HG02943 (cell line): ENCODE results near the gene MDFIC.
A peak's percentile ranks its signal among the peaks of the same experiment; 100 is the strongest.

ENCODE experiments used
- ATAC-seq: cut with Tn5 transposase; IDR thresholded peaks from one replicate; pipeline ENCODE4 v1.9.1; 2021; ENCODE audit warnings: mild to moderate bottlenecking, low read depth, moderate library complexity; ENCODE audit not compliant: unreplicated experiment

Gene MDFIC

DNA sequence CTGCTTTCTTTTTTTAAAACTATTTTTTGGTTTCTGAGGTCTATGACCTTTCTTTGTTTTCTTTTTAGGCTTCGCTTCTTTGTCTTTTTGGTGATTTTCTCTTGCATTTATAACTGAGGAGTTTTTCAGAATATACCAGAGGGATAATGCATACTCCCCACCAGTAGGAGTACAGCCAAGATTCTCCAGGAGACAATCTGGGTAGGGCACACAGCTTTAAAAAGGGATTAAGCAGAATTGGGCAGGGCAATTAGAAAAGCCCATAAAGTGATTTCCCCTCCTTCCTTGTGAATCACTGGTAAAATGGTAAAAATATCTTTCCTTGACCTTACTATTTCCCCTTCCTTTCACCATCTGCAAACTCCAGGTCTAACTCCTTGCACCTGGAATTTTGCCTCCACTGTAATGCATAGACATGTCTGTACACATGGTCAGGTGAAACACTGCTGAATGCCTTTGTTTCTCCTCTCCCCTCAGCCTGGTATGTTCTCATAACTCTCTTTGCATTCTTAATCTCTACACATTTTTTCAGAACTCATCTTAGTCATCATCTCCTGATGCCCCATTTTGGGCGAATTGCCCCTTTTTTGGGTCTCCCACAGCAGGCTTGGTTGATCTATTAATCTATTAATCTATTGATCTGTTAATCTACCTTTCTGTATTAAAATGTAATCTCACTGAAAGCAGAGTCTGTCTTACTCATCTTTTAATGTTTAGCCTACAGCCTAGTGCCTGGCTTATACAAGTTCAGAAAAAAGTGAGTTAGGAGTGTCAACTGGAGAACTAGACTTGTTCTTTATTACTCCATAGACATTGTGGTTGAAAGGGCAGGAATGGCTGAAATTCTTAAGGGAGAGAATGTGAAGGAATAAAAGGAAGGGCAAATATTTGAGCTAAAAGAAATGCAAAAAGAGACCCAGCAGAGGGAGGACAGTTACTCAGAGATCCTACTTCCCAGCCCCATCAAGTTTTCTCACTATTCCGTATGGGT, 64.6 kb downstream of the MDFIC start:
- ATAC-seq, result no peak

DNA sequence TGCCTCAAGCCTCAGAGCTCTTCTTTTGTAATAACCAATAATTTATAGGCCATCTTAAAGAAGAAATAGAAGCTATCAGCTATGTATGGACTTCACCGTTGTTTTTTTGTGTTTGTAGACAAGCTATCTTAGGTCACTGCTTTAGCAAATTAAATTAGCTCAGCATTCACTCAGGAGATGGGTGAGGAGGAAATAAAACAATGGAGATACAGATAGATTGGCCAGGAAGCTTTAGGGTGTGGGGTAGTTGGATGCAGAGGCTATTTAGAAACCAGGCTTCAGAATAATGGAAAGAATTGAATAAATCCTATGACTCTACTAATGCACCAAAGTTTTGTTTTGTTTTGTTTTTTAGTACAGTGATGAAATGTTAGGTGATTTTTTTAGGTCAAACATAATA, 66.1 kb downstream of the MDFIC start:
- ATAC-seq, result no peak

DNA sequence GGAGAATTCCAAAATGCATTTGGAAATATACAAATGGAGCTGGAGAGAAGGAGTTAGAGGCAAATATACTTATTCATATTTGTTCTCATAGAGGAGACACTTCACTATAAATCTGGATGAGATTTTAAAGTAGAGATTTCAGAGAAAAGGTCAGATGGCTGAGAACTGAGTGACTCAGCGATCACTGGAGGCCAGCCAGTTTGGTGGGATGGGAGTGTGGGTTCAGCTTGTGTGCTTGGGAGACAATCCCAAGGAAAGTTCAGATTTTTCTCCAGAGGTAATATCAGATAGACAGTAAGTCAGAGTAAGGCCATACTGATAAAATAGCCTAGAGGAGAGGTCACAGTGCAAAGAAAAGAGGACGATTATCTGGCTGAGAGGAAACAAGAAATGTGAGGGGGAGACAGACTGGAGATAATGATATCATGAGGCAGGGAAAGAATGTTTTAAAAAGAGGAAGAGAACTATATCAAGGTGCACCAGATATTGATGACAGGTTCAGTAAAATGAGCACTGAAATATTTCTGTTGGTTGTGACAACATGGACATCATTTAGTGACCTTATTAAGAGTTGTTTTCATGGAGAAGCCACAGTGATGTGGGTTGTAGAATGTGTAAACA, 67.0 kb downstream of the MDFIC start:
- no peak for ATAC-seq

DNA sequence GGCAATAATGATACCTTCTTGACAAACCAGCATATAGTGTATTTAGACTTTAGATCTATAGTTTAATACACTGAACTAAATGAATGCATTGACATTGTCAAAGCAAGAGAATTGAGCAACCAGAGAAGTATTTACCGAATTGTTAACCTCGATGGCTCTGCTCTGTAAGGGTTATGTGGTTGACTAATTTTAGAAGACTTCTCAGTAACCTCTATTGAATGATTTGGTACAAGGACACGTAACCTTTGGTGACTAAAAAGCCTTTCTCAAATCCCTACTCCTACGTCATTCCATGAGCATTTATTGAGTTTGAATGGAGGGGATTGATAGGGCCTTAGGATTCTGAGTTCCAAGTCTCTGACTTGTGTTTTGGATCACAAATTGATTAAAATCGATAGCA, 67.6 kb downstream of the MDFIC start:
- ATAC-seq, result no peak

DNA sequence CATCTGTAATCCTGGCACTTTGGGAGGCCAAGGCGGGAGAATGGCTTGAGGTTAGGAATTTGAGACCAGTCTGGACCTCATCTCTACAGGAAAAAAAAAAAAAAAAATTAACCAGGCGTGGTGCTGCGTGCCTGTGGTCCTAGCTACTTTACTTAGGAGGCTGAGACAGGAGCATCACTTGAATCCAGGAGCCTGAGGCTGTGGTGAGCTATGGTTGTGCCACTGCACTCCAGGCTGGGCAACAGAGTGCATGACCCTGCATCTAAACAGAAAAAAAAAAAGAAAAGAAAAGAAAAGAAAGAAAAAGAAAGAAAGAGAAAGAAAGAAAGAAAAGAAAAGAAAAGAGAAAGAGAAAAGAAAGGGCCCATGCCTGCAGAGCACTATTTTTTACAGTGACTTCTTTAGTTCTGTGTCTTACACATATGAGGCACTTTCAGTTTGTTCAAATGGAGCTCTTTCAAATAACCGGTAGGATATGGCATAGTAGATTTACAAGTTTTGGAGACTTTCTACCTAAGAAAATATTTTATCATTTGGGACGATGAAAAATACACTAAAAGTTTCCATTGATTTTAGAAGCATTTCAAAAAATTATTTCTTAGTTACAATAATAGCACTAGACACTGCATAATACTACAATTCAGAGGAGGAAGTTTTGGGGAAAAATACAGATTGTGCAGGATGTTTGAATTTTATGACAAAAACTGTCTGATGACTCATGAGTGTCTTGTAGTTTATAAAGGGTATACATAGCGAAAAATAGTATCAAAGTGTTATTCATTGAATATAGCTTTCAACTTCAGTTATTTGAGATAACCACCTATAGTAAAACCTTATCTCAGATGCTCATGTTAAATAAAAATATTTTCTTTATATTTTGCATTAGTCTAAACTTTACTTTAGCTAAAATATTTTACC, 75.9 kb downstream of the MDFIC start:
- ATAC-seq, result no peak

DNA sequence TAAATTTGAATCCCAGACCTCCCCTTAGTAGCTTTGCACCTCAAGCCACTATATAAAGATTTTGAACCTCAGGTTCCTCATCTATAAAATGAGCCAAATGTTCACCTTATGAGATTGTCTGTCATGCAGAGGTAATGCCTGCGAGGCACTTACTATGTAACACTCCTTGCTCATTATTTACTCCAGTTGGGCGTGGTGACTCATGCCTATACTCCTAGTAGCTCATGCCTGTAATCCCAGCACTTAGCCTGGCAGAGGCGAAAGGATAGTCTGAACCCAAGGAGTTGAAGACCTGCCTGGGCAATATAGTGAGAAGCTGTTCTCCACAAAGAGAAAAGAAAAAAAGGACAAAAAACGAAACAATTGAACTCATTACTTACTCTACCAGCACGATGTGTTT, 82.2 kb downstream of the MDFIC start:
- no peak for ATAC-seq

DNA sequence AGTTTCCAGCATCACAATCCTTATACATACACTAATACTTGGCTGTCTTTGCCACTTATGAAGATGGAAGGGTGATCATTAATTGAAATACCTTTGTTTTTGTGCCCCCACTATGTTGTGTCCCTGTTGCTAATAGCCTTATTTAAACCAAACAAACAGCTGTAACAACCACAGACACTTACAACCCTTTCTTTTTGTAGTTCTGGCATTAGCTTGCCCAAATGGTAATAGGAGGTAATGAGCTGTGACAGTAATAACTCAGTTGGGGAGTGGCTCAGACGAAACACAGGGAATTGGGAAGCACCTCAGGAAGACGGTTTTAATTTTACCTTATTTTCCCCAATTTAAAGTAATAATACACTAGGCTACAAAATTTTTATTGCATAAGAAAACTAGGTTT, 83.4 kb downstream of the MDFIC start:
- no peak for ATAC-seq

DNA sequence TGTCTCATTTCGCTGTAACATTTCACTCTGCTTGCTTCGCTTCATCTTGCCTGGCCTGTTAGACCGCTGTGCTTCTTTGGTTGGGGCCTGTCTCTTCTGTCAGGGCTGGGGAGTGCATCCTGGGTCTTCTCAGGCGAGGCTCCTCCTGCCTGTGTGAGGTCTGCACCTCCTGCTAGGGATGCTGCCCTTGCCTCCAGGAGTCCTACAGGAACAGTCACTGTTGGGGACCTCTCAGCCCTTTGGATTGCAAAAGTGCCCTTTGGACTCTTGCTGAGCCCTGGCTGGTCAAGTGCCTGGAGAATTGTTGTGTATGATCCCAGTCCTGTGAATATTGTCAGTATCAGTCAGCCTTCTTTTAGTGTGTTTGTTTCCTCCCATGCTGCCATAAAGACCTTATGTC, 84.1 kb downstream of the MDFIC start:
- no peak for ATAC-seq

DNA sequence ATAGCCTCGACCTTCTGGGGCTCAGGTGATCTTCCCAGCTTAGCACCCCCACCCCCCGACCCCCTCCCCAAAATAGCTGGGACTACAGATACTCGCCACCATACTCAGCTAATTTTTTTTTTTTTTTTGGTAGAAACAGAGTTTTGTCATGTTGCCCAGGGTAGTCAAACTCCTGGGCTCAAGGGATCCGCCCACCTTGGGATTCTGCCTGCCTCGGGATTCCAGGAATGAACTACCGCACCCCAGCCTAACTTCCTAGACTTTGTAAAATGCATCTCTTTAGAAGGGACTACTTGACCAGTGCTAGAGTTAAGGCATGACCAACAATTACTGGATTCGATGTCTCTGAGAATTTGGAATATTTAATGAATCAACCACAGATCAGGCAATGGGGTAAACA, 85.9 kb downstream of the MDFIC start:
- ATAC-seq, result no peak

DNA sequence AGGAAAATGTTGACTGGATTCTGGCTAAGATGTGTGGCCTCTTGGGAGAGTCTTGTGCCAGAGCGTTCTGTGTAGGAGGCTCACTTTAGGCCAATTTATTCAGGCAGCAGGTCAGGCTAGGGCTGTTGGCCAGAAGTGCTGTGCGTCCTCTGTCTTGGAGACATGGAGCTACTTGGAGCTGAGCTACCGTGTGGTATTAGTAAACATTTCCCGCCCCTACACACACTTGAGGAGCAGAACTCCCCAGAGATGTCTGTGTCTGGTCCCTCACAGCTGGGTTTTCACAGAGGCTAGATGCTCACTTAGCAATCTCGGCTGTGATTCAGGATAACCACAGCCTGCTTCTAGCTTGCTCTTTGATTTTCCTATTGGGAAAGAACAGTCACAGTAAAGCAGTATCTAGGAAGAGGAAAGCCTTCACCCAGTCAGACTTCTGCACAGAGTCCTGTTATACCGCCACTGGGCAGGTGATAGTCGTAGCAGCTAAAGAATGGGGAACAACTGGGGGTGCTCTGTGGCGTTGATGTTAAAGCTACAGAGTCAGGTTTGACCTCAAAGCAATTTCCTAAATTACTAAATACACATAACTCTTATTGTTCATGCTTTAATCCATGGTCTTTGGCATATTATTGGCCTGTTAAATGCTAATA, 86.7 kb downstream of the MDFIC start:
- peak; percentile 55 for ATAC-seq

DNA sequence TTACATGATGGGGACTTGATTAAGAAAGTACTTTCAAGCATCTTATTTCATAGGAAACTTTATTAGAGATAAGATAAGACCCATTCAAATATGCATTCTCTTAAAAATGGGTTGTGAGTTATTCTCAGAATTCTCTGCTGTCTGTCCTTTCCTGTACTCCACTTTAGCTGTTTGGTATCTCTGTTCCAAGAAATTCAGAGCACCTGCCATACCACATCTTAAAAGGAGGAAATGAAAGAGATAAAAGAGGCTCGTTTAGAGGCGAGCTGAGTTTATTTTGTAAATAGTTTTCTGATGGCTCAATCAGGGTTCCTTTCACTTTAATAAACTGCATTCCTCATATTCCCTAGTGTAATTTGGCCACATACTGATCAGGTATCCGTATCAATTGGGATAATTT, 87.2 kb downstream of the MDFIC start:
- ATAC-seq, result peak; percentile 66

DNA sequence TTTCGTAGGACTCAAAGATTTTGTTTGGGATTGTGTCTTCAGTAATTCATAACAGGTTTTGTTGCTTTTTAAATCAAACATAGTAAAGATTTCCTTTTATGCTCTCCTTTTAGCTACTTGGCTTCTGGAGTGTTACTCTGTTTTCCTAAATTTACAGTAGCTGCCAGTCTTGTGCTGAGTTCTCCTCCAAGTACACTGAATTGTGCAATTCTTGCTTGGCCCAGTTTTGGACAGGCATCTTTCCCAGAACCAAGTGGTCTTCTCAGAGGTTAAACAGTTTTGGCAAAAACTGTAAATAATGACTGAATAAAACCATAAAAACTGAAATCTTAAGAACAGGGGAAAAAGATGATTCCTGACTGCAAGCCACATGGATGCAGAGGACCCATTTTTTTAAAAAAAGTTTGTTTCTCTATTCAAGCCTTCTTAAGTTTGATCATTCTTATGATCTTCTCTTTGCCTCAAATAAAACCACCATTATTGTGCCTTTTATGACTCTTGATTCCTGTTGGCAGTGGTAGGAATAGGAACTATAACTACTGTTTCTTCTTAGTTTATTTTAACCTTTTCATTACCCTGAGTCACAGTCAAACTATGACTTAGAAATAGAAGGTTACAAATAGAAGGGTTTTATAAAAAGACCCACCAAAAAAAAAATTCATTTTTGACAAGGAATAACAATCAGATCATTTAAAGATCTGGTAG, 88.0 kb downstream of the MDFIC start:
- ATAC-seq, result no peak

DNA sequence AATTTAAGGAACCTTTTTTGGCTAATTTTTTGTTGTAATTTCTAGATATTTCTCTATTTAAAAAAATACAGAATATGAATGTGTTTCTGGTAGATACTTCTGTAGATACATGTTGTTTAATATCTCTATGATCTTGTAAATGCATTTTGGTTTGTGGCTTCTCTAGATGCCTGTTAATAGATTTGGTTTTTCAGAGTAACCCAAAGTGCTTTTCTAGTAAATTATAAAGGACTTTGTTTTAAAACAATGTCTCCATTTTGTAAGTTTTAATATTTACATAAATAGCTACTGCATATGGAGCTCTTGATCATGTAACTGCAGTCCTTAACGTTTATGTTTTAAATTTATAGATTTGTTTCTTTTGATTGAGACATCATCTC, 88.5 kb downstream of the MDFIC start:
- no peak for ATAC-seq

DNA sequence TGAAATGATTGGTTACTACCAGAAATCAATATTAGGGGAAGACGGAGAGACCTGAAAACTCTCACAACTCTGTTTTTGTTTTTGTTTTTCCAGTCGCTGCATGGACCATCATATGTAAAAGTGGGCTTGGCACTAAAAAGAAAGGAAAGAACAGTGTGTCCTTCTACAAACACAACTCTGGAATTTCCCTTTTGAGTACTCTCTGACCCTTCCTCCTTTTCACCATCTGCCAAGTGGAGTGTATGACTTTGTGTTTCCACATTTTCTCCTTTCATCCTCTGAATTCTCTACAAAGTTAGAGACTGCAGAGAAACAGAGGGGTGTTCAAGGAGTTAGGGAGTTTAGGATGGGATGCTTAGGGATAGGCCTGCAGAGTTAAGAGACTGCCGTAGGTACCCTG, 92.0 kb downstream of the MDFIC start:
- ATAC-seq, result no peak

DNA sequence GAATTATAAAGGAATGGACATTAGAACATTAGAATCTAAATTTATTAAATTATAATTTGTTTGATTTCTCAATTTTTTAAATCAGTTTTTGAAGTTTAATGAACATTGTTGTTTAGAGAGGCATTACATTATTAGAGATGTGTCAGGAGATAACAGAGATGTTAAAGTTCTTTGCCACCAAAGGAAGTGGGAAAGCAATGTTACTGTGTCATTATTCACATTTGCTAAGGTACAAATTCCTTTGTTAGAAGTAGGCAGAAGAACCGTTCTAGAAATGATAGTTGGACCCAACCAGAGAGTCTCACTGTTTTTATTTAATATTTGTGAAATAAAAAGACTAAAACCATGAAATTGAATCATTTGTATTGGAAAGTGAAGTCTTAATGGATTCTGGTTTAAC, 92.9 kb downstream of the MDFIC start:
- no peak for ATAC-seq

DNA sequence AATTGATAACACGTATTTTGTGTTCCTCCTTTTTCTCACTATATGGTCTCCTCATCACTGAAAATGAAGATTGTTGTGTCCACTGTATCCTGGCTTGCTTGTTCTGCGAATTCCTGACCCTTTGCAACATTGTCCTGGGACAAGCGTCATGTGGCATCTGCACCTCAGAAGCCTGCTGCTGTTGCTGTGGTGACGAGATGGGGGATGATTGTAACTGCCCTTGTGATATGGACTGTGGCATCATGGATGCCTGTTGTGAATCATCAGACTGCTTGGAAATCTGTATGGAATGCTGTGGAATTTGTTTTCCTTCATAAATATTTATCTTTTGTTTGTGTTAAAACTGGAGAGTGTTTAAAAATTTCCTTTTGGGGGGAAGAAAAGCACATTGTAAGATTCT, 93.7 kb downstream of the MDFIC start:
- no peak for ATAC-seq

DNA sequence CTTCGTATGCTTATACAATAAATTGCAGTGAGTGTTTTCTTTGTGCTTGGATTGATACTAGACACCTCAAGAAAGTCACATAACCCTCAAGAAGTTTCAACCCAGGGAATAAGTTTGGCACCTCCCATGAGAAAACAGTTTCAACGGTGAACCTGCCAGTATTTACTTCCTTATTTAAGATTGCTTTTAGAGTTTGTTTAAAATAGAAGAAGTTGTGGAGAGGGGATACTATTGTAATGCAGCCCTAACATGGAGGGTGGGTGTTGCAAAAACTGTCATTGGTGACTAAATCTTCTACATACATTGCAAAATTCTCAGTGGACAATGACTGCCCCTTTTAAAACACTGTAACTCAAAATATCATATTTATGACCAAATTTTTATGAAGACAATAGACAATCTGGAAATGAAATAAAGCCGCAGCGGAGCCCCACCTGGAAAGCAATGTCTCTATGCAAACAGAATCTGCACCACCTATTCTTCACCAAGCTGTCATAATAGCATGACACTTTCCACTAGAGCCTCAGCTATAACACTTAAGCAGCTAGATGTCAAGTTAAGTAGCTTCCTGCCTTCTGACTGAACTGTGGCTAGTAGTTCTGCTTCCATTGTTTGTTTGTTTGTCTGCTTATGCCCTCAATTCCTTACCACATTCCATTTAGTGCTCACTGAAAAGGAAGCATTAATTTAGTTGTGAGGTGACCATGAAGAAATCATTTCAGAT, 98.2 kb downstream of the MDFIC start:
- ATAC-seq, result no peak

DNA sequence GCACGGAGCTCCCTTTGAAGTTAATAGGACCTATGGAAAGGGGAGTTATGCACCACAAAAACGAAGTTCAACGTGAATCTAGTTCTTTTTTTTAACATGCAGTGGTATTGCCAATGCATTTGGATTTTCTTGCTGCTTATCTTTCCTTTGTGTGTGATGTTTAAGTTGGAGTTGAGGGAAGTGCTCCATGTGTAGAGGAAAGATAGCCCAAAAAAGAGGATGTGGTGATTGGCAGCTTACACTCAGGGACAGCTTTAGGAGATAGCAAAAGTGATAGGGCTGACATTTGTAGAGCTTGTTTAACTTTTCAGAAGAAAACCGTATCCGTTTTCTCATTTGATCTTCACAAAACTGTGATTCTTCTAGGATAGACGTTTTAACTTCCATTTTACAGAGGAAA, 101.3 kb downstream of the MDFIC start:
- no peak for ATAC-seq

DNA sequence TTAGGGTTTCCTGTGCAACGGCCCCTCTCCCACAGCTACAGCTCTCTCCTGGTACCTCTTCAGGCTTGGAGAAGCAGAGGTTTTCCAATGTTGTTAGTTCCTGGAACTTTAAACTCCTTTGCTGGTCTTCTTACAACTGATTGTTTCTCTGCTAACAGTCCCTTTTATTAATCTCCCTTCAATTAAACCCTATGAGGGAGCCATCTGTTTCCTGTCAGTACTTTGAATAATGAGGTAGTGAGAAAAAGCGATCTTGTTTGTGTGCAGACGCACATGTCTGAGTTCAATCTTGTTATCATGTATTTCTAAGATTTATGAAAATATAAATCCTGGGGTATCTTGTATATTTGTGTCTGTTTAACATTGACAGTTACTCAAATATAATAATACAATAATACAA, 102.4 kb downstream of the MDFIC start:
- ATAC-seq, result no peak
